Measurements from ENCODE around the gene CNNM4. TPM values are rescaled to one million over a fixed set of nuclear protein-coding genes. Genes with fewer than 3 reads are reported as not detected.

Gene CNNM4
- total RNA-seq, 1 donor from 2014 or later, result 15.5 TPM

- Histone ChIP-seq H3K4me1 (peaks cover 7% of the 10 kb centered on the region), H4K20me1 (ENCODE audit: low read depth) (no peaks in the 10 kb centered on the region), H3F3A (ENCODE audit: low read depth) (peaks cover 7% of the 10 kb centered on the region), H3K36me3 (no peaks in the 10 kb centered on the region), H3K4me2 (no peak overlapping the region), H3K9ac (no peak overlapping the region), H3K9me3 (ENCODE audit: low read depth) (no peaks in the 10 kb centered on the region), H3K27me3 (no peaks in the 10 kb centered on the region), H3K79me2 (ENCODE audit: low read depth) (no peaks in the 10 kb centered on the region), H3K4me3 (no peak overlapping the region), H3K27ac (no peak overlapping the region), H2AFZ (replicated peaks) (no peak overlapping the region)
- Mint-ChIP-seq H3K27me3 (ENCODE audit: insufficient read depth, low read depth) (peaks cover 10% of the 10 kb centered on the region), H3K27ac (no peak overlapping the region), H3K36me3 (peaks cover 17% of the 10 kb centered on the region), H3K4me3 (no peak overlapping the region), H3K9me3 (no peaks in the 10 kb centered on the region), H3K4me1 (peaks cover 14% of the 10 kb centered on the region)
- TF ChIP-seq CTCF (IDR thresholded peaks at IDR 0.05), result no peak
- TF ChIP-seq EZH2phosphoT487 (IDR thresholded peaks at IDR 0.05), result no peak
- no peak for TF ChIP-seq EZH2 (IDR thresholded peaks at IDR 0.05)
- DNase-seq (ENCODE audit: low spot score), result no peak
Observed at GRCh38 chr2:96839293-96839874, 78.7 kb downstream of the CNNM4 start.

- peaks cover 14% of the 10 kb centered on the region for H3K4me1 Mint-ChIP-seq
- Histone ChIP-seq H3K36me3 (no peaks in the 10 kb centered on the region), H3K4me3 (no peak overlapping the region), H3K79me2 (ENCODE audit: low read depth) (no peaks in the 10 kb centered on the region), H3K4me1 (peaks cover 7% of the 10 kb centered on the region), H4K20me1 (ENCODE audit: low read depth) (no peaks in the 10 kb centered on the region), H3K9ac (no peak overlapping the region), H3K4me2 (no peak overlapping the region), H3K9me3 (ENCODE audit: low read depth) (no peaks in the 10 kb centered on the region), H3K27me3 (no peaks in the 10 kb centered on the region), H2AFZ (replicated peaks) (no peak overlapping the region), H3K27ac (no peak overlapping the region), H3F3A (ENCODE audit: low read depth) (peaks cover 7% of the 10 kb centered on the region)
- H3K27me3 Mint-ChIP-seq (ENCODE audit: insufficient read depth, low read depth), result peaks cover 10% of the 10 kb centered on the region
- TF ChIP-seq CTCF (IDR thresholded peaks at IDR 0.05), result no peak
- TF ChIP-seq EZH2phosphoT487 (IDR thresholded peaks at IDR 0.05), result no peak
- no peak for TF ChIP-seq EZH2 (IDR thresholded peaks at IDR 0.05)
- DNase-seq (ENCODE audit: low spot score), result no peak
- H3K9me3 Mint-ChIP-seq, result no peaks in the 10 kb centered on the region
- H3K27ac Mint-ChIP-seq, result peak overlapping the region; percentile 69
- peaks cover 17% of the 10 kb centered on the region for H3K36me3 Mint-ChIP-seq
- peak overlapping the region; percentile 41 for H3K4me3 Mint-ChIP-seq
Observed at GRCh38 chr2:96839875-96840850, 79.5 kb downstream of the CNNM4 start.

- no peaks in the 10 kb centered on the region for H3K36me3 ChIP-seq
Observed at GRCh38 chr2:96841701-96842495, 81.2 kb downstream of the CNNM4 start.

More at GRCh38 chr2:96841701-96842495, 81.2 kb downstream of the CNNM4 start:
- Histone ChIP-seq H3K79me2 (ENCODE audit: low read depth) (no peaks in the 10 kb centered on the region), H3K9ac (no peak overlapping the region), H3K4me3 (no peak overlapping the region), H2AFZ (replicated peaks) (no peak overlapping the region), H3F3A (ENCODE audit: low read depth) (peaks cover 7% of the 10 kb centered on the region), H4K20me1 (ENCODE audit: low read depth) (no peaks in the 10 kb centered on the region), H3K27me3 (no peaks in the 10 kb centered on the region), H3K4me2 (no peak overlapping the region), H3K27ac (peak overlapping the region; percentile 13), H3K9me3 (ENCODE audit: low read depth) (no peaks in the 10 kb centered on the region), H3K4me1 (peaks cover 7% of the 10 kb centered on the region)
- no peaks in the 10 kb centered on the region for H3K9me3 Mint-ChIP-seq
- DNase-seq (ENCODE audit: low spot score), result no peak
- TF ChIP-seq EZH2 (IDR thresholded peaks at IDR 0.05) (no peak), CTCF (IDR thresholded peaks at IDR 0.05) (no peak), EZH2phosphoT487 (IDR thresholded peaks at IDR 0.05) (no peak)
- H3K36me3 Mint-ChIP-seq, result peaks cover 19% of the 10 kb centered on the region
- H3K4me3 Mint-ChIP-seq, result no peak overlapping the region
- peaks cover 10% of the 10 kb centered on the region for H3K27me3 Mint-ChIP-seq (ENCODE audit: insufficient read depth, low read depth)
- peaks cover 14% of the 10 kb centered on the region for H3K4me1 Mint-ChIP-seq
- no peak overlapping the region for H3K27ac Mint-ChIP-seq
